ENCODE results near the gene MYOD1.

Gene MYOD1

DNA sequence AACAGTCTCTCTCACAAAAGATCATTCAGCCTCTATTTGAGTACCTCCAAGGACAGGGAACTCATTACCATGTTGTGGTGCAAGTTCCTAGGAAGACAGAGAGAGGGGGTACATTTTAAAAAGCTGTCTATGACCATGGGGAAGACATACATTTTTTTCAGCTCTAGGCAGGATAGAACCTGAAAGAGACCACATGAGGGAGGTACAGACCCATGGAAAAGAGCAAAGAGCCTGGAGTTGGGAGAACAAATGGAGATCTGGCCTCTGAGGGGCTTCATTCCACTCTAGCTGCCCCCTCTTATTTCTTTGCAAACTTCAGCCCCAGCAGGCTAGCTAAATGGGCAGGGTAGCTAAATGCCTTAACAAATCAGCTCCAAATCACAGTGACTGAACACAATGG is 51.5 kb downstream of the MYOD1 start:
- Histone ChIP-seq H3K27me3 (ENCODE audit: control insufficient read depth in 3 of 3, insufficient read depth in 3 of 3, low read depth in 1 of 3, low read length in 3 of 3) (no peaks in the 10 kb centered on the region), H2BK5ac (ENCODE audit: low read length) (no peak overlapping the region), H4K8ac (ENCODE audit: low read depth, low read length) (no peak overlapping the region)

DNA sequence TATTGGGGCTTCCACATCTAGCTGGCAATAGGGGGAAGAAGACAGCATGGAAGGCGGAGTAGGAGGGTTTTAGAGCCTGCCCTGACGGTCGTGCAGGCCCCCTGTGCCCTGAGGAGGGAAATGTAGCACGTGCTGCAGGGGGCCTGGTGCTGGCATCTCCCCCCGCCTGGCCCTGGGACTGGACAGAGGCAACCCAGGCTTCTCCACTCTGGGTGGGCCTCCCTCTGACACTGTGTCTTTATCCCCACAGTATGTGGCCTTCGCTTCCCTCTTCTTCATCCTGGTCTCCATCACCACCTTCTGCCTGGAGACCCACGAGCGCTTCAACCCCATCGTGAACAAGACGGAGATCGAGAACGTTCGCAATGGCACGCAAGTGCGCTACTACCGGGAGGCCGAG is 52.0 kb downstream of the MYOD1 start:
- Histone ChIP-seq H3K36me3 (replicated peaks in 1 of 2; ENCODE audit: control insufficient read depth in 2 of 2, insufficient read depth in 2 of 2, low read length in 2 of 2) (peaks cover 2 to 22% of the 10 kb centered on the region in 2 donors), H3K79me1 (ENCODE audit: low read depth, low read length) (no peaks in the 10 kb centered on the region), H3K4me3 (ENCODE audit: low read length in 2 of 2) (no peak overlapping the region), H3K4me2 (ENCODE audit: insufficient read depth, low read length, poor library complexity, severe bottlenecking) (no peak overlapping the region), H2BK5ac (ENCODE audit: low read length) (peak overlapping the region; percentile 49), H3K4me1 (ENCODE audit: control insufficient read depth in 2 of 2, insufficient read depth in 1 of 2, low read depth in 1 of 2, low read length in 2 of 2) (peaks cover 6 to 24% of the 10 kb centered on the region in 2 donors), H3K4ac (ENCODE audit: low read length) (no peak overlapping the region), H2BK120ac (ENCODE audit: low read depth, low read length) (no peak overlapping the region), H3K27me3 (ENCODE audit: control insufficient read depth in 3 of 3, insufficient read depth in 3 of 3, low read depth in 1 of 3, low read length in 3 of 3) (no peaks in the 10 kb centered on the region), H2AFZ (ENCODE audit: low read length) (no peak overlapping the region), H4K8ac (ENCODE audit: low read depth, low read length) (no peak overlapping the region), H2BK15ac (ENCODE audit: low read length) (peak overlapping the region; percentile 63), H2AK5ac (ENCODE audit: low read depth, low read length) (peak overlapping the region; percentile 22), H3K23ac (ENCODE audit: low read depth, low read length, poor library complexity) (no peak overlapping the region), H3K18ac (ENCODE audit: low read length) (peak overlapping the region; percentile 57), H2BK12ac (ENCODE audit: low read length) (no peak overlapping the region), H4K91ac (ENCODE audit: low read depth, low read length, poor library complexity) (no peak overlapping the region), H3K9ac (ENCODE audit: low read depth, low read length, poor library complexity) (no peak overlapping the region), H3K9me3 (replicated peaks in 1 of 2; ENCODE audit: control insufficient read depth in 2 of 2, insufficient read depth in 1 of 2, low read depth in 1 of 2, low read length in 2 of 2) (no peaks in the 10 kb centered on the region), H3K14ac (ENCODE audit: low read length) (no peak overlapping the region), H3K27ac (replicated peaks; ENCODE audit: low read length) (no peak overlapping the region)
- DNase-seq (ENCODE audit: low spot score), result no peak
- no CpG with 5 or more reads among the region's 17 CpGs for WGBS, 2 donors (ENCODE audit: extremely low coverage in 2 of 2, insufficient read length in 2 of 2, insufficient replicate concordance in 1 of 2)

More for the DNA sequence above, 51.5 kb downstream of the MYOD1 start:
- Histone ChIP-seq H3K27ac (replicated peaks; ENCODE audit: low read length) (no peak overlapping the region), H3K79me1 (ENCODE audit: low read depth, low read length) (no peaks in the 10 kb centered on the region), H3K18ac (ENCODE audit: low read length) (no peak overlapping the region), H2BK12ac (ENCODE audit: low read length) (no peak overlapping the region), H3K4me3 (ENCODE audit: low read length in 2 of 2) (no peak overlapping the region), H2BK15ac (ENCODE audit: low read length) (no peak overlapping the region), H3K23ac (ENCODE audit: low read depth, low read length, poor library complexity) (no peak overlapping the region), H3K14ac (ENCODE audit: low read length) (no peak overlapping the region), H3K9ac (ENCODE audit: low read depth, low read length, poor library complexity) (no peak overlapping the region), H3K4ac (ENCODE audit: low read length) (no peak overlapping the region), H3K4me1 (ENCODE audit: control insufficient read depth in 2 of 2, insufficient read depth in 1 of 2, low read depth in 1 of 2, low read length in 2 of 2) (peaks cover 11 to 25% of the 10 kb centered on the region in 2 donors), H3K9me3 (replicated peaks in 1 of 2; ENCODE audit: control insufficient read depth in 2 of 2, insufficient read depth in 1 of 2, low read depth in 1 of 2, low read length in 2 of 2) (no peaks in the 10 kb centered on the region), H2AK5ac (ENCODE audit: low read depth, low read length) (no peak overlapping the region), H3K4me2 (ENCODE audit: insufficient read depth, low read length, poor library complexity, severe bottlenecking) (no peak overlapping the region), H3K36me3 (replicated peaks in 1 of 2; ENCODE audit: control insufficient read depth in 2 of 2, insufficient read depth in 2 of 2, low read length in 2 of 2) (peaks cover 2 to 22% of the 10 kb centered on the region in 2 donors), H2AFZ (ENCODE audit: low read length) (no peak overlapping the region), H2BK120ac (ENCODE audit: low read depth, low read length) (no peak overlapping the region), H4K91ac (ENCODE audit: low read depth, low read length, poor library complexity) (no peak overlapping the region)
- DNase-seq (ENCODE audit: low spot score), result no peak

All from neuronal stem cell (in vitro differentiated cells).